HCT116 (cell line): ENCODE data around the gene TMEM178A. TPM values are rescaled to one million over a fixed set of nuclear protein-coding genes. Genes with fewer than 3 reads are reported as not detected.

ENCODE experiments used
- ATAC-seq: fragments of 200-7000 bp; cut with Tn5 transposase; 2 replicates; pipeline ENCODE4 v1.9.1; 2020; ENCODE audit warnings: mild to moderate bottlenecking, moderate library complexity
- BruUV-seq: library from RNA; stranded (reverse); fragments of 400-500 nt; replicated peaks from 2 replicates; lab custom pipeline; 2021; lab: Mats Ljungman, UMichigan
- CTCF ChIA-PET: fragments of 300-600 bp; sonication (Branson Sonifier 250); formaldehyde crosslinking; loops from one replicate; lab custom pipeline; 2021; ENCODE audit warnings: antibody characterized with exemption; lab: Charles Lee
- POLR2A ChIA-PET: fragments of 300-600, 350-600 bp; sonication (Branson Sonifier 250); formaldehyde crosslinking; loops from one replicate; lab custom pipeline; 2021; ENCODE audit warnings: antibody characterized with exemption; lab: Charles Lee
- RAD21 ChIA-PET, 2 experiments: fragments of 300-600 bp; sonication (Branson Sonifier 250); formaldehyde crosslinking; loops; one replicate each; lab custom pipeline; 2023; ENCODE audit warnings: low total read pairs in 2 of 2; ENCODE audit not compliant: uncharacterized antibody in 2 of 2, unreplicated experiment in 2 of 2, low non-redundant PET in 1 of 2; lab: Charles Lee
- DNase-seq: peaks from one replicate; pipeline ENCODE4 v3.0.0-alpha.2; 2010; ENCODE audit warnings: low read depth, low spot score
- H2AFZ ChIP-seq: fragments of 200-600 bp; shearing (Covaris generic), sonication (generic); 2 replicates; pipeline ENCODE4 v1.6.1; 2017; ENCODE audit warnings: low read depth, mixed run types, mixed read lengths, antibody characterized with exemption, low read length; ENCODE audit not compliant: poor library complexity, severe bottlenecking
- H3K27ac ChIP-seq: 2 replicates; pipeline ENCODE4 v1.5.1; 2012; ENCODE audit warnings: low read depth, low read length
- H3K27me3 ChIP-seq: fragments of 200-600 bp; sonication (generic); 2 replicates; pipeline ENCODE4 v1.6.1; 2016; ENCODE audit warnings: mixed run types, low read length, mixed read lengths; ENCODE audit not compliant: insufficient read depth
- H3K36me3 ChIP-seq, 2 experiments: fragments of 200-500 bp in 1 of 2; fragments of 200-600 bp in 1 of 2; sonication (Bioruptor generic) in 1 of 2; sonication (generic) in 1 of 2; 2 replicates each; pipeline versions ENCODE4 v1.5.1 to v1.6.1; 2014 to 2016; ENCODE audit warnings: low read length in 2 of 2, inconsistent platforms in 1 of 2, mixed read lengths in 1 of 2, mixed run types in 1 of 2; ENCODE audit not compliant: insufficient read depth in 2 of 2, control insufficient read depth in 1 of 2
- H3K4me1 ChIP-seq, 2 experiments: fragments of 200-600 bp in 1 of 2; sonication (generic) in 1 of 2; 2 replicates each; pipeline versions ENCODE4 v1.5.1 to v1.6.1; 2012 to 2017; ENCODE audit warnings: low read length in 2 of 2, inconsistent platforms in 1 of 2, mild to moderate bottlenecking in 1 of 2, mixed read lengths in 1 of 2, mixed run types in 1 of 2, moderate library complexity in 1 of 2; ENCODE audit not compliant: insufficient read depth in 2 of 2, control insufficient read depth in 1 of 2
- H3K4me2 ChIP-seq: fragments of 200-600 bp; sonication (generic); 2 replicates; pipeline ENCODE4 v1.6.1; 2017; ENCODE audit warnings: mixed run types, low read length, mixed read lengths
- H3K4me3 ChIP-seq, 2 experiments: fragments of 200-600 bp in 1 of 2; sonication (generic) in 1 of 2; replicated peaks in 1 of 2; 2 replicates each; pipeline ENCODE4 v1.5.1; 2011 to 2016; ENCODE audit warnings: low read length in 2 of 2, control low read depth in 1 of 2, low read depth in 1 of 2, mild to moderate bottlenecking in 1 of 2, mixed read lengths in 1 of 2, mixed run types in 1 of 2
- H3K79me2 ChIP-seq: fragments of 200-600 bp; sonication (generic); 2 replicates; pipeline ENCODE4 v1.6.1; 2017; ENCODE audit warnings: mild to moderate bottlenecking, mixed run types, low read length, moderate library complexity, mixed read lengths; ENCODE audit not compliant: insufficient read depth
- H3K9ac ChIP-seq: fragments of 200-600 bp; sonication (generic); 2 replicates; pipeline ENCODE4 v1.6.1; 2016; ENCODE audit warnings: low read length, mixed read lengths
- H3K9me2 ChIP-seq: fragments of 200-600 bp; sonication (generic), shearing (Covaris generic); 2 replicates; pipeline ENCODE4 v1.6.1; 2017; ENCODE audit warnings: mixed run types, mild to moderate bottlenecking, moderate library complexity; ENCODE audit not compliant: insufficient read depth
- H3K9me3 ChIP-seq, 2 experiments: fragments of 200-500 bp in 1 of 2; fragments of 200-600 bp in 1 of 2; sonication (Bioruptor generic) in 1 of 2; sonication (generic) in 1 of 2; 2 replicates each; pipeline ENCODE4 v1.6.1; 2014 to 2017; ENCODE audit warnings: low read length in 2 of 2, mixed read lengths in 2 of 2, inconsistent platforms in 1 of 2, low read depth in 1 of 2, mild to moderate bottlenecking in 1 of 2, mixed run types in 1 of 2, moderate library complexity in 1 of 2; ENCODE audit not compliant: control insufficient read depth in 1 of 2, insufficient read depth in 1 of 2
- H4K20me1 ChIP-seq: fragments of 200-600 bp; sonication (generic), shearing (Covaris generic); 2 replicates; pipeline ENCODE4 v1.6.1; 2017; ENCODE audit warnings: mixed run types, mild to moderate bottlenecking, moderate library complexity; ENCODE audit not compliant: insufficient read depth
- CBX3 ChIP-seq: IDR thresholded peaks from 2 replicates; pipeline ENCODE4 v1.6.1; 2012; ENCODE audit warnings: low read depth
- ELF1 ChIP-seq: IDR thresholded peaks from 2 replicates; pipeline ENCODE4 v1.6.1; 2012; ENCODE audit warnings: low read depth, borderline replicate concordance
- EZH2 ChIP-seq: fragments of 200-600 bp; sonication (generic); IDR thresholded peaks from 2 replicates; pipeline ENCODE4 v1.6.1; 2017; ENCODE audit warnings: antibody characterized with exemption, mixed run types
- MAX ChIP-seq: IDR thresholded peaks from 2 replicates; pipeline ENCODE4 v1.6.1; 2012
- POLR2AphosphoS5 ChIP-seq: IDR thresholded peaks from 2 replicates; pipeline ENCODE4 v1.6.1; 2011; ENCODE audit warnings: mild to moderate bottlenecking, low read depth, low read length, moderate library complexity
- RAD21 ChIP-seq: IDR thresholded peaks from 2 replicates; pipeline ENCODE4 v1.6.1; 2012; ENCODE audit warnings: low read depth, mild to moderate bottlenecking
- SIN3A ChIP-seq: IDR thresholded peaks from 2 replicates; pipeline ENCODE4 v1.6.1; 2012; ENCODE audit warnings: low read depth
- SP1 ChIP-seq: IDR thresholded peaks from 2 replicates; pipeline ENCODE4 v1.6.1; 2012; ENCODE audit warnings: low read depth
- SRF ChIP-seq: IDR thresholded peaks from 2 replicates; pipeline ENCODE4 v1.6.1; 2012; ENCODE audit warnings: low read depth
- ZBTB33 ChIP-seq: IDR thresholded peaks from 2 replicates; pipeline ENCODE4 v1.6.1; 2011; ENCODE audit warnings: mild to moderate bottlenecking, low read length, moderate library complexity; ENCODE audit not compliant: insufficient replicate concordance; ENCODE audit errors: extremely low read depth
- ZFX ChIP-seq: fragments of 450-650 bp; IDR thresholded peaks from 2 replicates; pipeline ENCODE4 v1.6.1; 2017
- intact Hi-C: fragments of 100-400 bp; cut with micrococcal nuclease; formaldehyde crosslinking; loops from 2 replicates; pipeline ENCODE4 v1.10.0; 2022
- total RNA-seq: library from RNA; stranded (reverse); gene quantifications from one replicate; pipeline ENCODE4 v1.2.1, GENCODE V29; 2021; ENCODE audit not compliant: unreplicated experiment
- TF ChIP-seq, protein P1 (sequence below): IDR thresholded peaks from 2 replicates; pipeline ENCODE4 v1.6.1; 2012; ENCODE audit warnings: low read depth

Gene TMEM178A
- total RNA-seq, 1 experiment from 2014 or later = 1.3 TPM

DNA sequence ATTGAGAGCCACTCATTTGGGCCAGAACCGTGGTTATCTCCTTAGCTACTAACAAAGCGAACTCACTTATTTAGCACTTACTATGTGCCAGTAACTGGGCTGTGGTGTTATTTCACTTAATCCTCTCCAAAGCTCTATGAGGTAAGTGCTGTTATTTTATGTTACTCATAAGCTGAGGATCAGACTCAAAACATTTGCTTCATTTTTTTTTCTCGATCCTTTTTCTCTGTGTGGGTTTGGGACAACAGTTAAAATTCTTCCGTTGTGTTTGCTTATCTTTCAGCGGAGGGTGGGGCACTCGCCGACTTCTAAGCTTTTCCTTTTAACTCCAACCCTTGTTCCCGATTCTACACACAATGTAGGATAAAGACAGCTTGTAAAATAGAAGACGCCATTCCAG lies 52.8 kb downstream of the TMEM178A start:
- no peak for ATAC-seq
- H3K9me2 ChIP-seq = no peaks in the 10 kb centered on the region
- ChIA-PET RAD21 (no interaction called here), POLR2A (no interaction called here)
- H3K4me3 ChIP-seq = no peak overlapping the region
- intact Hi-C loops = no loop called here
- H3K36me3 ChIP-seq = no peaks in the 10 kb centered on the region
- no TSS peak for BruUV-seq
- no peaks in the 10 kb centered on the region for H3K79me2 ChIP-seq
- no peak overlapping the region for H3K9ac ChIP-seq
- TF ChIP-seq CBX3 (no peak), SIN3A (no peak), ZBTB33 (no peak), EZH2 (no peak), ZFX (no peak), POLR2AphosphoS5 (no peak), RAD21 (no peak), MAX (no peak)
- TF ChIP-seq, all 23 proteins: peak for 0
- H3K4me1 ChIP-seq = no peaks in the 10 kb centered on the region
- no peaks in the 10 kb centered on the region for H3K9me3 ChIP-seq
- H4K20me1 ChIP-seq = no peaks in the 10 kb centered on the region
- CTCF ChIA-PET = no interaction called here
- no peak overlapping the region for H3K27ac ChIP-seq
- no peak overlapping the region for H3K4me2 ChIP-seq
- H2AFZ ChIP-seq = no peak overlapping the region
- DNase-seq = no peak
- 0 out of 2 replicates have a peak, but pooled peaks cover 7% of the 10 kb centered on the region for H3K27me3 ChIP-seq

- no peaks in the 10 kb centered on the region for H3K9me3 ChIP-seq
- no peak overlapping the region for H3K9ac ChIP-seq
- H3K36me3 ChIP-seq = no peaks in the 10 kb centered on the region
- 0 out of 4 replicates have a peak, but pooled peaks cover 0 to 3% of the 10 kb centered on the region in 2 experiments for H3K4me1 ChIP-seq
- intact Hi-C loops = no loop called here
- TF ChIP-seq, protein P1, sequence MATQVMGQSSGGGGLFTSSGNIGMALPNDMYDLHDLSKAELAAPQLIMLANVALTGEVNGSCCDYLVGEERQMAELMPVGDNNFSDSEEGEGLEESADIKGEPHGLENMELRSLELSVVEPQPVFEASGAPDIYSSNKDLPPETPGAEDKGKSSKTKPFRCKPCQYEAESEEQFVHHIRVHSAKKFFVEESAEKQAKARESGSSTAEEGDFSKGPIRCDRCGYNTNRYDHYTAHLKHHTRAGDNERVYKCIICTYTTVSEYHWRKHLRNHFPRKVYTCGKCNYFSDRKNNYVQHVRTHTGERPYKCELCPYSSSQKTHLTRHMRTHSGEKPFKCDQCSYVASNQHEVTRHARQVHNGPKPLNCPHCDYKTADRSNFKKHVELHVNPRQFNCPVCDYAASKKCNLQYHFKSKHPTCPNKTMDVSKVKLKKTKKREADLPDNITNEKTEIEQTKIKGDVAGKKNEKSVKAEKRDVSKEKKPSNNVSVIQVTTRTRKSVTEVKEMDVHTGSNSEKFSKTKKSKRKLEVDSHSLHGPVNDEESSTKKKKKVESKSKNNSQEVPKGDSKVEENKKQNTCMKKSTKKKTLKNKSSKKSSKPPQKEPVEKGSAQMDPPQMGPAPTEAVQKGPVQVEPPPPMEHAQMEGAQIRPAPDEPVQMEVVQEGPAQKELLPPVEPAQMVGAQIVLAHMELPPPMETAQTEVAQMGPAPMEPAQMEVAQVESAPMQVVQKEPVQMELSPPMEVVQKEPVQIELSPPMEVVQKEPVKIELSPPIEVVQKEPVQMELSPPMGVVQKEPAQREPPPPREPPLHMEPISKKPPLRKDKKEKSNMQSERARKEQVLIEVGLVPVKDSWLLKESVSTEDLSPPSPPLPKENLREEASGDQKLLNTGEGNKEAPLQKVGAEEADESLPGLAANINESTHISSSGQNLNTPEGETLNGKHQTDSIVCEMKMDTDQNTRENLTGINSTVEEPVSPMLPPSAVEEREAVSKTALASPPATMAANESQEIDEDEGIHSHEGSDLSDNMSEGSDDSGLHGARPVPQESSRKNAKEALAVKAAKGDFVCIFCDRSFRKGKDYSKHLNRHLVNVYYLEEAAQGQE = no peak
- no peak for TF ChIP-seq SRF
- no peak for TF ChIP-seq SP1
- TF ChIP-seq ELF1 = no peak
- TF ChIP-seq POLR2AphosphoS5 = no peak
- no peak overlapping the region for H3K4me2 ChIP-seq
- ChIA-PET RAD21 (no interaction called here), CTCF (interaction anchor here (1.0 kb wide), 1 partner anchor 11 kb away, joined by 3 read pairs; no protein-coding TSS in a partner anchor), POLR2A (no interaction called here)
- no peak for ATAC-seq
- no TSS peak for BruUV-seq
- no peaks in the 10 kb centered on the region for H3K9me2 ChIP-seq
- no peak overlapping the region for H3K4me3 ChIP-seq
- no peak overlapping the region for H3K27ac ChIP-seq
- no peaks in the 10 kb centered on the region for H4K20me1 ChIP-seq
- 0 out of 2 replicates have a peak, but pooled peaks cover 7% of the 10 kb centered on the region for H3K27me3 ChIP-seq
- DNase-seq = no peak
- no peaks in the 10 kb centered on the region for H3K79me2 ChIP-seq
- no peak overlapping the region for H2AFZ ChIP-seq
Observed at GRCh38 chr2:39719317-39719716, 53.6 kb downstream of the TMEM178A start.
